H1 (cell line): Measurements from ENCODE around the gene SPOCD1.

ENCODE experiments used
- CTCF ChIP-seq, 3 experiments: IDR thresholded peaks; 1 replicate in 2 of 3; 2 replicates in 1 of 3; pipeline versions ENCODE4 v1.5.1 to v1.6.1; 2011; ENCODE audit warnings: low read length in 3 of 3, mild to moderate bottlenecking in 3 of 3, inconsistent platforms in 2 of 3, low read depth in 1 of 3, moderate library complexity in 1 of 3; ENCODE audit not compliant: insufficient read depth in 1 of 3; ENCODE audit errors: control extremely low read depth in 1 of 3
- POLR2A ChIP-seq, 2 experiments: IDR thresholded peaks; 1 replicate in 1 of 2; 2 replicates in 1 of 2; pipeline ENCODE4 v1.6.1; 2011; ENCODE audit warnings: low read depth in 2 of 2, low read length in 2 of 2, mild to moderate bottlenecking in 2 of 2; ENCODE audit errors: control extremely low read depth in 1 of 2
- SP1 ChIP-seq: IDR thresholded peaks from 2 replicates; pipeline ENCODE4 v1.6.1; 2011; ENCODE audit warnings: low read depth, low read length
- SRF ChIP-seq: IDR thresholded peaks from 2 replicates; pipeline ENCODE4 v1.6.1; 2011; ENCODE audit warnings: mild to moderate bottlenecking, low read depth, low read length, moderate library complexity
- SUZ12 ChIP-seq: fragments of 200-600 bp; sonication (generic); IDR thresholded peaks from 2 replicates; pipeline ENCODE4 v1.6.1; 2012; ENCODE audit warnings: mild to moderate bottlenecking, inconsistent platforms, low read length, moderate library complexity, mixed read lengths
- TCF12 ChIP-seq: IDR thresholded peaks from 2 replicates; pipeline ENCODE4 v1.6.1; 2011; ENCODE audit warnings: low read depth, mild to moderate bottlenecking, low read length
- USF2 ChIP-seq: IDR thresholded peaks from 2 replicates; pipeline ENCODE4 v1.6.1; 2011; ENCODE audit warnings: low read length, improper control_type of control experiment

DNA sequence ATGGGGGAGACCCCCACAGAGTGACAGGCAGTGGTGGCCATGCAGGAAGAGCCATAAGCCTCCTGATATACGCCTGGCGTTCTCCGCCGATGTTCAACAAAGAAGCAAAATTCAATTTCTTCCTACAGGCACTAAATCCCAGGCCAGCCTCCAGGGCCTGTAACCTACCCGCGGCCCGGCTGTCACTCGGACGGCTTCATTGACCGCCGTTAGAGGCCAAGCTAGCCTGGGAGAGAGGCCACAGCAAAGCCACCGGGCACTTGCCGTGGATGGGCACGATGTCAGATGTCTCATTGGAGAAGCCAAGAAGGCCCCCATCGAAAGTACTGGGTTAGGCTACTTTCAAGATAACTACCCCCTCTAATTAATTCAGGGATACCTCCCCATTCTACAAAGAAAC, 61.4 kb downstream of the SPOCD1 start:
- no peak for TF ChIP-seq CTCF (IDR thresholded peaks at IDR 0.05; ENCODE audit: control extremely low read depth in 1 of 3, insufficient read depth in 1 of 3, low read depth in 1 of 3, low read length in 3 of 3)
- no peak for TF ChIP-seq SP1
- TF ChIP-seq SRF = no peak
- no peak for TF ChIP-seq USF2
- TF ChIP-seq POLR2A (IDR thresholded peaks at IDR 0.05; ENCODE audit: control extremely low read depth in 1 of 2, low read depth in 2 of 2, low read length in 2 of 2) = no peak
- no peak for TF ChIP-seq TCF12
- no peak for TF ChIP-seq SUZ12
